HEK293 (cell line): ENCODE measurements around the gene ARL2BP.

Experiments used
- BCL11A ChIP-seq: fragments of 450-650 bp; formaldehyde crosslinking; IDR thresholded peaks from 2 replicates; pipeline ENCODE4 v1.5.1; 2016; ENCODE audit warnings: low read depth, missing biosample characterization, missing genetic modification characterization
- PATZ1 ChIP-seq: fragments of 450-650 bp; formaldehyde crosslinking; IDR thresholded peaks from 2 replicates; pipeline ENCODE4 v1.5.1; 2016; ENCODE audit warnings: missing biosample characterization, missing genetic modification characterization
- RBAK ChIP-seq: fragments of 450-650 bp; formaldehyde crosslinking; IDR thresholded peaks from 2 replicates; pipeline ENCODE4 v1.5.1; 2016; ENCODE audit warnings: missing biosample characterization, missing genetic modification characterization
- TCF7L2 ChIP-seq: IDR thresholded peaks from 2 replicates; pipeline ENCODE4 v1.6.1; 2011; ENCODE audit warnings: low read depth, mild to moderate bottlenecking, inconsistent platforms, low read length, moderate library complexity, borderline replicate concordance
- YY2 ChIP-seq: fragments of 450-650 bp; formaldehyde crosslinking; IDR thresholded peaks from 2 replicates; pipeline ENCODE4 v1.5.1; 2016; ENCODE audit warnings: missing biosample characterization, missing genetic modification characterization
- ZBTB11 ChIP-seq: fragments of 450-650 bp; formaldehyde crosslinking; conservative IDR thresholded peaks from 2 replicates; pipeline ENCODE4 v1.5.1; 2016; ENCODE audit warnings: low read depth, missing biosample characterization, missing genetic modification characterization
- ZFP41 ChIP-seq: fragments of 450-650 bp; formaldehyde crosslinking; IDR thresholded peaks from 2 replicates; pipeline ENCODE4 v1.5.1; 2016; ENCODE audit warnings: missing biosample characterization, missing genetic modification characterization, borderline replicate concordance
- ZNF138 ChIP-seq: fragments of 450-650 bp; formaldehyde crosslinking; IDR thresholded peaks from 2 replicates; pipeline ENCODE4 v1.5.1; 2016; ENCODE audit warnings: missing biosample characterization, missing genetic modification characterization, borderline replicate concordance
- ZNF274 ChIP-seq, 2 experiments: fragments of 200-500 bp in 1 of 2; fragments of 450-650 bp in 1 of 2; sonication (Bioruptor generic) in 1 of 2; formaldehyde crosslinking in 1 of 2; IDR thresholded peaks; 2 replicates each; pipeline versions ENCODE4 v1.5.1 to v1.6.1; 2014 to 2016; ENCODE audit warnings: borderline replicate concordance in 1 of 2, inconsistent platforms in 1 of 2, low read length in 1 of 2, missing biosample characterization in 1 of 2, missing genetic modification characterization in 1 of 2
- ZNF830 ChIP-seq: fragments of 450-650 bp; IDR thresholded peaks from 2 replicates; pipeline ENCODE4 v1.5.0; 2018; ENCODE audit warnings: missing biosample characterization, missing genetic modification characterization, low read depth, mild to moderate bottlenecking, moderate library complexity
- TF ChIP-seq, protein P1 (sequence below): fragments of 450-650 bp; formaldehyde crosslinking; IDR thresholded peaks from 2 replicates; pipeline ENCODE4 v1.5.1; 2016; ENCODE audit warnings: missing biosample characterization, missing genetic modification characterization
- TF ChIP-seq, protein P2 (sequence below): fragments of 450-650 bp; formaldehyde crosslinking; IDR thresholded peaks from 2 replicates; pipeline ENCODE4 v1.5.1; 2016; ENCODE audit warnings: missing biosample characterization, missing genetic modification characterization
- TF ChIP-seq, protein P3 (sequence below): fragments of 450-650 bp; formaldehyde crosslinking; IDR thresholded peaks from 2 replicates; pipeline ENCODE4 v1.5.1; 2016; ENCODE audit warnings: missing biosample characterization, missing genetic modification characterization

- TF ChIP-seq ZBTB11 (tag by site-specific recombination) = no peak
- no peak for TF ChIP-seq YY2 (tag by site-specific recombination)
- no peak for TF ChIP-seq RBAK (tag by site-specific recombination)
- TF ChIP-seq ZNF138 (tag by site-specific recombination) = no peak
- no peak for TF ChIP-seq TCF7L2
- no peak for TF ChIP-seq BCL11A (tag by site-specific recombination)
- no peak; the same call in 1 of the 2 replicates for TF ChIP-seq ZNF274 (IDR thresholded peaks at IDR 0.05; ENCODE audit: low read length)
- TF ChIP-seq ZNF274 (tag by site-specific recombination; IDR thresholded peaks at IDR 0.05; ENCODE audit: borderline replicate concordance) = peak; percentile 69; the same call in 1 of the 2 replicates
- TF ChIP-seq ZNF830 (tag by site-specific recombination) = no peak
- TF ChIP-seq, protein P1, sequence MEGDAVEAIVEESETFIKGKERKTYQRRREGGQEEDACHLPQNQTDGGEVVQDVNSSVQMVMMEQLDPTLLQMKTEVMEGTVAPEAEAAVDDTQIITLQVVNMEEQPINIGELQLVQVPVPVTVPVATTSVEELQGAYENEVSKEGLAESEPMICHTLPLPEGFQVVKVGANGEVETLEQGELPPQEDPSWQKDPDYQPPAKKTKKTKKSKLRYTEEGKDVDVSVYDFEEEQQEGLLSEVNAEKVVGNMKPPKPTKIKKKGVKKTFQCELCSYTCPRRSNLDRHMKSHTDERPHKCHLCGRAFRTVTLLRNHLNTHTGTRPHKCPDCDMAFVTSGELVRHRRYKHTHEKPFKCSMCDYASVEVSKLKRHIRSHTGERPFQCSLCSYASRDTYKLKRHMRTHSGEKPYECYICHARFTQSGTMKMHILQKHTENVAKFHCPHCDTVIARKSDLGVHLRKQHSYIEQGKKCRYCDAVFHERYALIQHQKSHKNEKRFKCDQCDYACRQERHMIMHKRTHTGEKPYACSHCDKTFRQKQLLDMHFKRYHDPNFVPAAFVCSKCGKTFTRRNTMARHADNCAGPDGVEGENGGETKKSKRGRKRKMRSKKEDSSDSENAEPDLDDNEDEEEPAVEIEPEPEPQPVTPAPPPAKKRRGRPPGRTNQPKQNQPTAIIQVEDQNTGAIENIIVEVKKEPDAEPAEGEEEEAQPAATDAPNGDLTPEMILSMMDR (tag by site-specific recombination) = no peak
- TF ChIP-seq ZFP41 (tag by site-specific recombination) = no peak
- TF ChIP-seq, protein P2, sequence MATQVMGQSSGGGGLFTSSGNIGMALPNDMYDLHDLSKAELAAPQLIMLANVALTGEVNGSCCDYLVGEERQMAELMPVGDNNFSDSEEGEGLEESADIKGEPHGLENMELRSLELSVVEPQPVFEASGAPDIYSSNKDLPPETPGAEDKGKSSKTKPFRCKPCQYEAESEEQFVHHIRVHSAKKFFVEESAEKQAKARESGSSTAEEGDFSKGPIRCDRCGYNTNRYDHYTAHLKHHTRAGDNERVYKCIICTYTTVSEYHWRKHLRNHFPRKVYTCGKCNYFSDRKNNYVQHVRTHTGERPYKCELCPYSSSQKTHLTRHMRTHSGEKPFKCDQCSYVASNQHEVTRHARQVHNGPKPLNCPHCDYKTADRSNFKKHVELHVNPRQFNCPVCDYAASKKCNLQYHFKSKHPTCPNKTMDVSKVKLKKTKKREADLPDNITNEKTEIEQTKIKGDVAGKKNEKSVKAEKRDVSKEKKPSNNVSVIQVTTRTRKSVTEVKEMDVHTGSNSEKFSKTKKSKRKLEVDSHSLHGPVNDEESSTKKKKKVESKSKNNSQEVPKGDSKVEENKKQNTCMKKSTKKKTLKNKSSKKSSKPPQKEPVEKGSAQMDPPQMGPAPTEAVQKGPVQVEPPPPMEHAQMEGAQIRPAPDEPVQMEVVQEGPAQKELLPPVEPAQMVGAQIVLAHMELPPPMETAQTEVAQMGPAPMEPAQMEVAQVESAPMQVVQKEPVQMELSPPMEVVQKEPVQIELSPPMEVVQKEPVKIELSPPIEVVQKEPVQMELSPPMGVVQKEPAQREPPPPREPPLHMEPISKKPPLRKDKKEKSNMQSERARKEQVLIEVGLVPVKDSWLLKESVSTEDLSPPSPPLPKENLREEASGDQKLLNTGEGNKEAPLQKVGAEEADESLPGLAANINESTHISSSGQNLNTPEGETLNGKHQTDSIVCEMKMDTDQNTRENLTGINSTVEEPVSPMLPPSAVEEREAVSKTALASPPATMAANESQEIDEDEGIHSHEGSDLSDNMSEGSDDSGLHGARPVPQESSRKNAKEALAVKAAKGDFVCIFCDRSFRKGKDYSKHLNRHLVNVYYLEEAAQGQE (tag by site-specific recombination) = no peak
- TF ChIP-seq PATZ1 (tag by site-specific recombination) = no peak
- TF ChIP-seq, protein P3, sequence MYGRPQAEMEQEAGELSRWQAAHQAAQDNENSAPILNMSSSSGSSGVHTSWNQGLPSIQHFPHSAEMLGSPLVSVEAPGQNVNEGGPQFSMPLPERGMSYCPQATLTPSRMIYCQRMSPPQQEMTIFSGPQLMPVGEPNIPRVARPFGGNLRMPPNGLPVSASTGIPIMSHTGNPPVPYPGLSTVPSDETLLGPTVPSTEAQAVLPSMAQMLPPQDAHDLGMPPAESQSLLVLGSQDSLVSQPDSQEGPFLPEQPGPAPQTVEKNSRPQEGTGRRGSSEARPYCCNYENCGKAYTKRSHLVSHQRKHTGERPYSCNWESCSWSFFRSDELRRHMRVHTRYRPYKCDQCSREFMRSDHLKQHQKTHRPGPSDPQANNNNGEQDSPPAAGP (tag by site-specific recombination) = no peak
These were observed 28.1 kb upstream of the ARL2BP start for GRCh38 chr16:57216968-57217367.
